NCI-H82 treated with DMSO at 0.1 percent for 48 hours (cell line): ENCODE results near the gene NTF4.
"Not testable (repeated sequence)": the region's sequence is repeated elsewhere in the genome, so short reads cannot be mapped to it uniquely, and the experiment has no call there.

Experiments
- DNase-seq: peaks from one replicate; lab custom pipeline; 2025; ENCODE audit not compliant: unreplicated experiment; lab: John Stamatoyannopoulos, UW

Gene NTF4

DNA sequence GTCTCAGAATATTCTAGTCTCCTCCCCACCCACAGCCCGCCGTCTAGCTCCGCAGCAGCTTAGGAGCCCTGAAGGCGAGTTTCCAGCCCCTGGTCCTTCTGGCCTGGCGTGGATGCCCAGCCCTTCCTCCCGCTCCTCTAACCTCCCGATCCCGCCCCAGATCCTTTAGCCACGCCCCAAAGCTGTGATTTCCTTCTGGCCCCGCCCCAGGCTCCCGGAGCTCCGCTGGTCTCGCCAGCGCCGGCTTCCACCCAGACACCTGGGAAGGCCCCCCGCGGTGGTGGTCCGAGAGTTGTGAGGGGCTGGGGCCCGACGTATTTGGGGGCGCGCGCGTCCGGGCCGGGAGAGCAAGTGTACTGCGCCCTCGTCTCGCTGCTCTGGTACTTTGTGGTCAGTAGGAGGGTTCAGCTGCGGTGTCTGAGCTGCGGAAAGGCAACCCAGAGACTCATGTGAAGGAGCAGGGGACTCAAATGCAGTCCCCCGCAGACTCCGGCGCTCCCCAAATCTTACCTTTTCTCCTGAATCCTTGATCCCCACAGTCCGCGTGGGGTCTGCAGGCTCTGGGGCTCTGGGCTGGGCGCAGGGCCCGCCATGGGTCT lies 6.9 kb downstream of the NTF4 start, which contains the start of gene CGB7:
Gene CGB7 (minus strand): TSS at position 114 of the 599 bp plus-strand sequence. CDS start 2,374 bp downstream, outside the sequence.
- peak; percentile 74 for DNase-seq

DNA sequence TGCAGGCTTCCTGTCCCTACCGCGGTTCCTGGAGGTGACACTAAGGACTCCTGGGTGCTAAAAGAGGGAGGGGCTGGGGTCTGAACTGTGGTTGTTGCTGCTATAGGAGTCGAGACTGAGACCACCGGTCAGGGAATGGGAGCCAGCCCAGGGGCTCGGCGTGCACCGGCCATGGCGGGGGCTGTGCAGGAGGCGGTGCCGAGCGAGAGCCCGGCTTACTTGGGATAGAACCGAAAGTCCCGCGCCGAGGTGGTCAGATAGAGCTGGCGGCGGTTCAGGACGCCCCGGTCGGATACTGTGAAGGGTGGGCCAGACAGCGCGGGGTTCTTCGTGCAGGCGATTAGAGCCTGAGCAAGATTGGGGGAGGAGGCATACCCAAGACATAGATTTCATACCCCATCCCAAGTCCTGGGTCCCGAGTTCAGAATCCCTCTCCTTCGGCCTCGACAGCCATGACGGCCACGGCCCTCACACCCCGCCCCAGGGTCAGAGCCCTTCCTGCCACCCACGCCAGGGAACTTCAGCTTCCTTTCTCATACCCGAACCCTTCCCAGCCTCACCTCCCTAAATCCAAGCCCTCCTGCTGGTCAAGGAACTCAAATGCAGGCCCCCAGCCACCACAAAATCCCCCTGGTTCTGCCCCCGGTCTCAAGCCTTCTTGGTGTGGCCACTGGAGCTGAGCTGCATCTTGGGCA lies 7.6 kb downstream of the NTF4 start:
- not testable (repeated sequence) for DNase-seq

DNA sequence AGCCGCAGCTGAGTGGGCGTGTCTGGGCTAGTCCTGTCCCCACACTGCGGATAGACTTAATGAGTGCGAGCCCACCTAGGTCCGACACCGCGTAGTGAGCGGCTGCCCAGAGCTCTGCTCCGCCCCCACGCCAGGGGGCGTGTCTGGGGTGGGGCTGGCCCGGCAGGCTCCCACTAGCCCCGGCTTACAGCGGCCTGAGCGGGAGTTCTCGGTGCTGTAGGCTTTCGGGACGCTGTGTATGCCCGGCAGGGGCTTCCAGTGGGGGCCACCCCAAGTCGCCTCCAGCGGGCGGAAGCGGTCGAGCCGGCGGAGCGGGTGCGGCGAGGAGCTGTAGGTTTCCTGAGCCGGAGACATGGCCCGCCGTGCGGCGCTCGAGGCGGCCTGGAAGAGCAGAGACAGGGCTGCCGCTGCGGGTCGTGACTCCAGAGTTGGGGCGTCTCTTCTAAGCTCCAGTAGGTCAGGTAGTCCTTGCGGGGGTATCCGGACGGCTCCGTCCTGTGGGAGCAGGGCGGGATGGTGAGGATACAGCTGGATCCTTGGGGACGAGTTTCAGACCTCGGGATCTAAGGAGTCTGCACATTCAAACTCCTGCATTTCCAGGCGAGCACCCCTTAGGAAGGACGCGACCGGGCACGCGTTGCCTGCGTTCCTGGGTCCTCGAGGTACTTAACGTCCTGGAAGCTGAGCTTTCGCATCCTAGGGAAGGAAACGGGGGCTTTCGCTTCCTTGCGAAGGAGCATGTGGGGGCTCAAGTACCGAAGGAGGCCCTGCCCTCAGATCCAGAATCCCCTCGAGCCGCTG lies 8.3 kb downstream of the NTF4 start:
- DNase-seq, result peak; percentile 15

DNA sequence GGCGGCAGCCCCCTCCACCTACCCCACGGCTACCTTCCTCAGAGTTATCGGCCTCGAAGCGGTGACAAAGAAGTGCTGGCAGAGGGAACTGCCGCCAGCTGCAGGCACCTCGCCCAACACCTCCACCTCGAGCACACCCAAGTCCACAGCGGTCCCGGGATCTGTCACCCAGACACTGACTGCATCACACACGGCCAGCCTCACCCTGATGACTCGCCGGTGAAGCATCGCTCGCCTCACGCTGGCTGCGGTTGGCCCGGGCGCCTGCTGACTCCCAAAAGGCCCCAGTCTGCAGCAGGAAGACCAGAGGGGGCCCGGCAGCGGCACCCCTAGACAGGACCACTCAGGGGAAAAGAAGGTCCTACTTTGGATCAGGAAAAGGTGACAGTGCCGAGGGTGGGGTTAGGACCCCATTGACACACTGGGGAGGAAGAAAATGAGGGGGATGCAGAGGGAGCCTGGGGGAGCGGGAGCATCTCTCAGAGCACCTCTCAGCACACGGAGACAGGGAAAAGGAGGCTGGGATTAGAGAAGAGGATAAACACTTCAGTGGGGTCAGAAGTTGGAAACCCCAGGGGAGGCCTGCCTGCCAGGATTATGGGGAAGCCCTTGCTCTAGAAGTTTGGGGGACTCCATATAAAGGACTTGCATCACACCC lies 14.1 kb downstream of the NTF4 start:
- DNase-seq, result not testable (repeated sequence)

GRCh38 chr19:49049834-49050233 lies 14.8 kb downstream of the NTF4 start:
- DNase-seq, result not testable (repeated sequence)

DNA sequence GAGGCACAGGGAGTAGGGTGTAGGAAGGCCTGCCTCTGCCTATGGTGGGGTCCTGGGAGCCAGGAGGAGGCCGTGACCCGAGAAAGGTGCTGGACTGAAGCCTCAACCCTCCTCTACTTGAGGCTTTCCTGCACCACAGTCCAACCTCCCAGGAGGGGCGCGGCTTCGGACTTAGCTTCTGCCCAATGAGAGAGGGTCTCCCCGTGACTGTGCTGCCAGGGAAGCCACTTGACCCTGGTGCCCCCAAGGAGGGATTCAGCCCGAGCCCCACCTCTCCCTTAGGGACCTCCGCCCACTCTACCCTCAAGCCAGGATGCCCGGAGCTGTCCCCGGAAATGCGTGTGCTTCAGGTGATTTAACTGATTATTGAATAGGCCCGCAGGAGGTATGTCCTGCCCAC lies 15.6 kb downstream of the NTF4 start, which contains the start of gene CGB8:
Gene CGB8 (minus strand): TSS at position 101 of the 400 bp plus-strand sequence. CDS start 372 bp downstream, outside the sequence.
- not testable (repeated sequence) for DNase-seq

GRCh38 chr19:49043548-49043947 lies 21.1 kb downstream of the NTF4 start, which contains the start of gene CGB5:
CGB5 (plus strand) TSS chr19:49043848; CDS start chr19:49044210, 362 bp downstream.
- DNase-seq, result not testable (repeated sequence)

DNA sequence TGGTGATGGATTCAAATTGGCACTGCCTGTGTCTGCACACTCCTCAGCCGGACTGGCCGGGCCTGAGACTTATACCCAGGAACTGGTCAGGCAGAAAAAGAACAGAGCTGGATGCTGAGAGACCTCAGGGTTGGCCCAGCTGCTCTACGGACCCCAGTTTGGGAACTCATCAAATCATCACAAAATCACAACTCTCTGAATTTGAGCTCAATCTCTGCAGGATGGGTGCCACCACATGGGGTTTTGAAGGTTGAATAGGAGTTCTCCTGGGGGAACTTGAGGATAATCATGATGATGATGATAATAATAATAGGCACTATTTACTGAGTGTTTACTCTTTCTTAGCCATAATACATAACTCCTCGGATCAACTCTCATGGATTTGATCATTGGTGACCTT lies 22.0 kb downstream of the NTF4 start:
- DNase-seq, result not testable (repeated sequence)

DNA sequence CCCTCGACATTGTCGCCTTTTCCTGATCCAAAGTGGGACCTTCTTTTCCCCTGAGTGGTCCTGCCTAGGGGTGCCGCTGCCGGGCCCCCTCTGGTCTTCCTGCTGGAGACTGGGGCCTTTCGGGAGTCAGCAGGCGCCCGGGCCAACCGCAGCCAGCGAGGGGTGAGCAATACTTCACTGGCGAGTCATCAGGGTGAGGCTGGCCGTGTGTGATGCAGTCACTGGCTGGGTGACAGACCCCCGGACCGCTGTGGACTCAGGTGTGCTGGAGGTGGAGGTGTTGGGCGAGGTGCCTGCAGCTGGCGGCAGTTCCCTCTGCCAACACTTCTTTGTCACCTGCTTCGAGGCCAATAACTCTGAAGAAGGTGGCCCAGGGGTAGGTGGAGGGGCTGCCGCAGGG lies 22.4 kb downstream of the NTF4 start:
- no peak for DNase-seq

DNA sequence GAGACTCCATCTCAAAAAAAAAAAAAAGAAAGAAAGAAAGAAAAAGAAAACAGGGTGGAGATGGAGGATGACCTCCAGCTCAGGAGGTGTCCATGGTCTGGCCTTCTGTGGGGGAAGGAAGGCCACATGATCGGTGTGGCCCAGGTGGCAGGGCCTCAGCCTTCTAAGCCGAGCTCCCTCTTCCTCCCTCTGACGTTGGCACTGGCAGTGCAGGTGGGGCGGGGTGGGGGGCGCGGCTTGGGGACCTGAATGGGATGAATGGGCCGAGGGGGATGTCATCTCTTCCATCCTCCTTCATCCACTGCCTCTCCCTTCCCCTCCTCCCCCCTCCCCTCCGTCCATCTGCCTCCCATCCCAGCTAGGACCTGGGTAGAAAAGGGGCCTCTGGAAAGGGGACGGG lies 24.9 kb downstream of the NTF4 start:
- DNase-seq, result not testable (repeated sequence)

DNA sequence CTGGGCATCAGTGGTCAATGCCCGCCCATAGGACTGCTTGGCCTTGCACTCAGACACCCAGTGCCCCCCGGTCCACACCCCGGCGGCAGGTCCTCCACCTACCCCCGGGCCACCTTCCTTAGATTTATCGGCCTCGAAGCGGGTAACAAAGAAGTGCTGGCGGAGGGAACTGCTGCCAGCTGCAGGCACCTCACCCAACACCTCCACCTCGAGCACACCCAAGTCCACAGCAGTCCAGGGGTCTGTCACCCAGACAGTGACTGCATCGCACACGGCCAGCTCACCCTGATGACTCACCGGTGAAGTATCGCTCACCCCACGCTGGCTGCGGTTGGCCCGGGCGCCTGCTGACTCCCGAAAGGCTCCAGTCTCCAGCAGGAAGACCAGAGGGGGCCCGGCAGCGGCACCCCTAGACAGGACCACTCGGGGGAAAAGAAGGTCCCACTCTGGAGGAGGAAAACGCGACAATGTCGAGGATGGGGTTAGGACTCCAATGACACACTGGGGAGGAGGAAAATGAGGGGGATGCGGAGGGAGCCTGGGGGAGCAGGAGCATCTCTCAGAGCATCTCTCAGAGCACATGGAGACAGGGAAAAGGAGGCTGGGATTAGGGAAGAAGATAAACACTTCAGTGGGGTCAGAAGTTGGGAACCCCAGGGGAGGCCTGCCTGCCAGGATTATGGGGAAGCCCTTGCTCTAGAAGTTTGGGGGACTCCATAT lies 25.9 kb downstream of the NTF4 start:
- not testable (repeated sequence) for DNase-seq

GRCh38 chr19:49038111-49038510 lies 26.5 kb downstream of the NTF4 start:
- not testable (repeated sequence) for DNase-seq

DNA sequence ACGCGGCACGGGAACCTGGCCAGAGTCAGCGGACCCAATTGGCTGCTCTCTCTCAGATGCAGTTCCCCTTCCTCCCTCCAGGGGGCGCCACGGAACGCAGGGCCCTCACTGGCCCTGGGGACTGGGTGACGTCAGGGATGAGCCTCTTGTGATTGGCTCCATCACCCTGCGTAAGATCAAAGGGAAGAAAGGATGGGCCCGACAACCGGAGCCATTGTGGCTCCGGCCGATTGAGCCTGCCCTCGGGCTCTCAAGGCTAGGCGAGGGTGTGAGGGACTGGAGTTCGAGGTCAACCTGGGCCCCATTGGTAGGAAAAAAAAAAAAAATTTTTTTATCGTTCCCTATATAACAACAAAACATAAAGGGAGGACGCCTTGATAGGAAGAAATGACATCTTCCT lies 27.8 kb downstream of the NTF4 start, which contains the start of gene CGB1:
Gene CGB1 (minus strand): TSS at position 81 of the 400 bp plus-strand sequence. CDS start 184 bp downstream, outside the sequence.
- peak; percentile 57 for DNase-seq

DNA sequence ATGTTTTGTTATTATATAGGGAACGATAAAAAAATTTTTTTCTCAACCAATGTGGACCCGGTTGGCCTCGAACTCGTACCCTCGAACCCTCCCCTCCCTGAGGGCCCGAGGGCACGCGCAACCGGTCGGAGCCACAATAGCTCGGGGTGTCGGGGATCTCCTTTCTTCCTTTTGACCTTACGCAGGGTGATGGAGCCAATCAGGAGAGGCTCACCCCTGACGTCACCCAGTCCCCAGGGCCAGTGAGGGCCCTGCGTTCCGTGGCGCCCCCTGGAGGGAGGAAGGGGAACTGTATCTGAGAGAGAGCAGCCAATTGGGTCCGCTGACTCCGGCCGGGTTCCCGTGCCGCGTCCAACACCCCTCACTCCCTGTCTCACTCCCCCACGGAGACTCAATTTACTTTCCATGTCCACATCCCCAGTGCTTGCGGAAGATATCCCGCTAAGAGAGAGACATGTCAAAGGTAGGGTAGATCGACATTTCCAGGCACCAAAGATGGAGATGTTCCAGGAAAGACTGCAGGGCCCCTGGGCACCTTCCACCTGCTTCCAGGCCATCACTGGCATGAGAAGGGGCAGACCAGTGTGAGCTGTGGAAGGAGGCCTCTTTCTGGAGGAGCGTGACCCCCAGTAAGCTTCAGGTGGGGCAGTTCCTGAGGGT lies 32.8 kb downstream of the NTF4 start, which contains the start of gene CGB2:
Gene CGB2 (plus strand): TSS at position 249 of the 660 bp plus-strand sequence. CDS start 206 bp downstream, at position 455.
- peak; percentile 66 for DNase-seq

- not testable (repeated sequence) for DNase-seq
These were observed 34.3 kb downstream of the NTF4 start for GRCh38 chr19:49030323-49030722.

GRCh38 chr19:49029749-49030148 lies 34.9 kb downstream of the NTF4 start:
- not testable (repeated sequence) for DNase-seq

DNA sequence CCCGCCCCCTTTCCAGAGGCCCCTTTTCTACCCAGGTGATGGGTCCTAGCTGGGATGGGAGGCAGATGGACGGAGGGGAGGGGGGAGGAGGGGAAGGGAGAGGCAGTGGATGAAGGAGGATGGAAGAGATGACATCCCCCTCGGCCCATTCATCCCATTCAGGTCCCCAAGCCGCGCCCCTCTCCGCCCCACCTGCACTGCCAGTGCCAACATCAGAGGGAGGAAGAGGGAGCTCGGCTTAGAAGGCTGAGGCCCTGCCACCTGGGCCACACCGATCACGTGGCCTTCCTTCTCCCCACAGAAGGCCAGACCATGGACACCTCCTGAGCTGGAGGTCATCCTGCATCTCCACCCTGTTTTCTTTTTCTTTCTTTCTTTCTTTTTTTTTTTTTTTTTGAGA lies 35.9 kb downstream of the NTF4 start:
- DNase-seq, result not testable (repeated sequence)

- DNase-seq, result not testable (repeated sequence)
These were observed 39.0 kb downstream of the NTF4 start for GRCh38 chr19:49025599-49025998.

DNA sequence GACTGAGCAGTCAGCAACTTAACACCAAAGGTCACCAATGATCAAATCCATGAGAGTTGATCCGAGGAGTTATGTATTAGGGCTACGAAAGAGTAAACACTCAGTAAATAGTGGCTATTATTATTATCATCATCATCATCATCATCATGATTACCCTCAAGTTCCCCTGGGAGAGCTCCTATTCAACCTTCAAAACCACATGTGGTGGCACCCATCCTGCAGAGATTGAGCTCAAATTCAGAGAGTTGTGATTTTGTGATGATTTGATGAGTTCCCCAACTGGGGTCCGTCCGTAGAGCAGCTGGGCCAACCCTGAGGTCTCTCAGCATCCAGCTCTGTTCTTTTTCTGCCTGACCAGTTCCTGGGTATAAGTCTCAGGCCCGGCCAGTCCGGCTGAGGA lies 39.5 kb downstream of the NTF4 start:
- not testable (repeated sequence) for DNase-seq
